ENCODE results near the gene MIPOL1.
A peak's percentile ranks its signal among the peaks of the same experiment; 100 is the strongest.
"Not testable (repeated sequence)": the region's sequence is repeated elsewhere in the genome, so short reads cannot be mapped to it uniquely, and the experiment has no call there.

Gene MIPOL1

GRCh38 chr14:37197421-37198272, at the start of gene MIPOL1:
Gene MIPOL1, plus strand, starts transcription at chr14:37197937. Its CDS starts 49,952 bp downstream, at chr14:37247889.
- peak; percentile 93 for DNase-seq

- no peak for DNase-seq
These were observed 47.3 kb upstream of the MIPOL1 start for GRCh38 chr14:37150414-37150813.

GRCh38 chr14:37153005-37153404, 44.7 kb upstream of the MIPOL1 start:
- no peak for DNase-seq

- DNase-seq, result no peak
These were observed 44.3 kb upstream of the MIPOL1 start for GRCh38 chr14:37153483-37153882.

- no peak for DNase-seq
These were observed 39.8 kb upstream of the MIPOL1 start for GRCh38 chr14:37157987-37158386.

- not testable (repeated sequence) for DNase-seq
These were observed 35.4 kb upstream of the MIPOL1 start for GRCh38 chr14:37162307-37162706.

- DNase-seq, result no peak
These were observed 31.9 kb upstream of the MIPOL1 start for GRCh38 chr14:37165794-37166193.

- DNase-seq, result no peak
These were observed 30.3 kb upstream of the MIPOL1 start for GRCh38 chr14:37167151-37168047.

- DNase-seq, result no peak
These were observed 29.0 kb upstream of the MIPOL1 start for GRCh38 chr14:37168721-37169120.

- DNase-seq, result no peak
These were observed 27.5 kb upstream of the MIPOL1 start for GRCh38 chr14:37170237-37170636.

GRCh38 chr14:37170993-37171392, 26.7 kb upstream of the MIPOL1 start:
- no peak for DNase-seq

GRCh38 chr14:37171678-37172023, 26.1 kb upstream of the MIPOL1 start:
- DNase-seq, result no peak

GRCh38 chr14:37172024-37172869, 25.5 kb upstream of the MIPOL1 start, which contains the start of gene SLC25A21:
Gene SLC25A21, minus strand, starts transcription at chr14:37172606.
- peak; percentile 97 for DNase-seq

- no peak for DNase-seq
These were observed 24.7 kb upstream of the MIPOL1 start for GRCh38 chr14:37172936-37173614.

- no peak for DNase-seq
These were observed 17.7 kb upstream of the MIPOL1 start for GRCh38 chr14:37179896-37180502.

GRCh38 chr14:37180886-37181285, 16.9 kb upstream of the MIPOL1 start:
- DNase-seq, result not testable (repeated sequence)

- DNase-seq, result no peak
These were observed 16.3 kb upstream of the MIPOL1 start for GRCh38 chr14:37181441-37181840.

GRCh38 chr14:37184520-37184919, 13.2 kb upstream of the MIPOL1 start:
- not testable (repeated sequence) for DNase-seq

- DNase-seq, result no peak
These were observed 12.1 kb upstream of the MIPOL1 start for GRCh38 chr14:37185670-37186069.

GRCh38 chr14:37186865-37187264, 10.9 kb upstream of the MIPOL1 start:
- DNase-seq, result no peak

- DNase-seq, result no peak
These were observed 10.4 kb upstream of the MIPOL1 start for GRCh38 chr14:37187294-37187693.

All from retina (tissue), 1 donor.